NCI-H2081 treated with DMSO at 0.1 percent for 48 hours (cell line): ENCODE data around the gene VEGFB.
A peak's percentile ranks its signal among the peaks of the same experiment; 100 is the strongest.

Experiments
- DNase-seq: peaks from one replicate; lab custom pipeline; 2025; lab: John Stamatoyannopoulos, UW

The VEGFB gene

DNA sequence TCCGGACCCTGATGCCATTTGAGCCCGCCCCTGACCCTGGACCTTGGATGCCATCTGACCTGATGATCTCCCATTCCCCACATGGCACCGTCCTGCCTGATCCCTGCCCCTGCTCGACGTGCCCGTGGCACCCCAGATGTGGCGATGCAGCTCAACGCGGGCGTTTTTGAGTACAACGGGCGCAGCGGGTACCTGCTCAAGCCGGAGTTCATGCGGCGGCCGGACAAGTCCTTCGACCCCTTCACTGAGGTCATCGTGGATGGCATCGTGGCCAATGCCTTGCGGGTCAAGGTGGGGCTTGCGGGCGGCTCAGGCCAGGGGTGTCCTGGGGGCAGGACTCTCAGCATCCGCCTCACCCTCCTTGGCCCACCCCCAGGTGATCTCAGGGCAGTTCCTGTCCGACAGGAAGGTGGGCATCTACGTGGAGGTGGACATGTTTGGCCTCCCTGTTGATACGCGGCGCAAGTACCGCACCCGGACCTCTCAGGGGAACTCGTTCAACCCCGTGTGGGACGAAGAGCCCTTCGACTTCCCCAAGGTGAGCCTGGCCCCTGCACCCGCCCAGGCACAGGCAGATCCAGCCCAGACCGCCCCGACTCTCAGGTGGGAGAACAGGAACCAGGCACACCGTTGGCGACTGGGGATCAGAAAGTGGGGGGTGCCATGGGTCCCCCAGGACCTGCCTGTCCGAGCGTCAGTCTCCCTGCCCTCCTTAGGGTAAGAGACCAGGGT is 28.1 kb downstream of the VEGFB start:
- no peak for DNase-seq

DNA sequence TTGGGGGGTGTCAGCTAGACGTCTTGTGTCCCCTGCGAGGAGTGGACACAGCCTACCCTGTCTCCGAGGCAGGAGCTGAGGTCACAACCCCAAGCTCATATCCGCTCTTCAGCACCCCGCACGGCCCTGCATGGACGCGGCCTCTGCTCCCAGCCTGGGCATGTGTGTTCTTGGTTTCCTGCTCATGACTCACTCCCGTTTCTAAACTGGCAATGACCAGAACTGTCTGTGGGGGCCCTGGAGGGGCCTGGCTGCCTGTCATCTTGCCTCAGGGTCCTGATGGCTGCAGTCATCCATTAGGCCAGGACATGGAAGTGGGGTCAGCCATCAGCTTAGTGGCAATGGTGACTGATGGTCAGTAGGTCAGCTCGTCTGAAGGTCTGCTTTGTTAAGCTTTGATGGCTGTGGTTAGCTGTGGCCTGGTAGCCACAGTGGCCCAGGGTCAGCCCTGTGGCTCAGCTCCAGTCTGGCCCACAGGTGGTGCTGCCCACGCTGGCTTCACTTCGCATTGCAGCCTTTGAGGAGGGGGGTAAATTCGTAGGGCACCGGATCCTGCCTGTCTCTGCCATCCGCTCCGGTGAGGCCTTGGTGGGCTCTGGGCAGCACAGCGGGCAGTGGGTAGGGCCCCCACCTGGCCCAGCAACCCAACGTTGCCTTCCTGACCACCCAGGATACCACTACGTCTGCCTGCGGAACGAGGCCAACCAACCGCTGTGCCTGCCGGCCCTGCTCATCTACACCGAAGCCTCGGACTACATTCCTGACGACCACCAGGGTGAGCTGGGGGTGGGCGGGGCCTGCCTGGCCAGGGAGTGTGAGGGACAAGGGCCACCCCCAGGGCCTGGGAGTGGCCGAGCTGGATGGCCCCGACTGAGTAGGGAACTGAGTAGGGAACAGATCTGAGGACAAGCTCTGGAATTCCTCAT is 28.9 kb downstream of the VEGFB start:
- DNase-seq = no peak

DNA sequence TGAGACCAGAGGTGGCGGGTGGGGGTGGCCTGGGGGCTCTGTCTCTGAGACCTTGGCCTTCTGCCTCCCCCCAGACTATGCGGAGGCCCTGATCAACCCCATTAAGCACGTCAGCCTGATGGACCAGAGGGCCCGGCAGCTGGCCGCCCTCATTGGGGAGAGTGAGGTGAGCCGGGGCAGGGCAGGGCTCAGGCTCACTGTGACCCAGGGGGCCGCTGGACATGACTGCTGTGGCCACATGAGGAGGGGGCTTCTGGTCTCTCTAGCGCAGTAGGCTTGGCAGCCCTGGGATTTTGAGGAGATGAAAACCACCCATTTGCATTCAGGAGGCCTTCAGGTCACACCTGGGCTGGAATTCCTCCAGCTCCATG is 29.5 kb downstream of the VEGFB start:
- DNase-seq = no peak

DNA sequence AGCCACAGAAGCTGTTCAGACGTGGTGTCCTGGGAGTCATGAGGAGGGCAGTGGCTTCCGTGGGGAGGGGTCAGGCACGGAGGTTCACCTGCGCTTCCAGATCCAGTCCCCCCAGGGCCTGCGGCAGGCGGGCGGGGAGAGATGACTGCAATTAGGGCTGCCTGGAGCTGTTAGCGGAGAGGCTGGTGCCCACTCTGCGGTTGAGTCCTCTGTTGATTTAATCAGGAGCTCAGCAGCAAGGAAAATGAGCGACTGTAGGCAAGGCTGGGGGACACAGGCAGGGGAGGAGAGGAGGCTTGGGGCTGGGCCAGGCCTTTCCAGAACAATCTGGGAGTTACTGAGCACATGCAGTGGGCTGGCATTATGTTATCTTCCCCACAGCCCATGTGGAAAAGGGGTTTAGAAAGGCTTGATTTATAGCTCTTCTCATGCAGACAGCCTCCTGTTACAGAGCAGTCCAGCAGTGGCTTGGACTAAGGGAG is 30.0 kb downstream of the VEGFB start:
- DNase-seq = no peak

DNA sequence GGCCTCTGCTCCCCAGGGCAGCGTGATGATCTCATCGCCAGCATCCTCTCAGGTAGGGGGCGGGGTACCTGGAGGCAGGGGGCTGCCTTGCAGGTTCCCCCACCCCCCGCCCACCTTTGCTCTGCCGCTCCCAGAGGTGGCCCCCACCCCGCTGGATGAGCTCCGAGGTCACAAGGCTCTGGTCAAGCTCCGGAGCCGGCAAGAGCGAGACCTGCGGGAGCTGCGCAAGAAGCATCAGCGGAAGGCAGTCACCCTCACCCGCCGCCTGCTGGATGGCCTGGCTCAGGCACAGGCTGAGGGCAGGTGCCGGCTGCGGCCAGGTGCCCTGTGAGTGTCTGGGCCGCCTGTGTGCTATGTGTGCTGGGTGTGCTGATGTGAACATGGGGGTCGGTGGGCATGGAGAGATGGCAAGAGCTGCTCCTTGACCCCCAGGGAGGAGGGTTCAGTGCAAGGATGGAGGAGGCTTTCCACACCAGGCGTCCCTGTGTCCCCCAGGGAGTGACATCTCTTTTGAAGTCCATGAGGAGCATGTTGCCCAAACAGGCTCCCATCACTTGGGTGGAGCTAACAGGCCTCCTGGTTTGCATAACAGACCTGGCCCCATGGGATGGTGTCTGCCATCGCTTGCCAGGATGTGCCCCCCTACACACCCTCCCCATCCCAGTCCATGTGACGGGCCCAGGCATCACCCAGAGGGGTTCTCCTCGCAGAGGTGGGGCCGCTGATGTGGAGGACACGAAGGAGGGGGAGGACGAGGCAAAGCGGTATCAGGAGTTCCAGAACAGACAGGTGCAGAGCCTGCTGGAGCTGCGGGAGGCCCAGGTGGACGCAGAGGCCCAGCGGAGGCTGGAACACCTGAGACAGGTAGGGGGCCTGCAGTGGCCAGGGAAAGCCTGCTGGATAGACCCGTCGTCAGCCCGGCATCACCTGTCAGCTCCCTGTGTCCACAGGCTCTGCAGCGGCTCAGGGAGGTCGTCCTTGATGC is 31.1 kb downstream of the VEGFB start:
- DNase-seq = no peak

DNA sequence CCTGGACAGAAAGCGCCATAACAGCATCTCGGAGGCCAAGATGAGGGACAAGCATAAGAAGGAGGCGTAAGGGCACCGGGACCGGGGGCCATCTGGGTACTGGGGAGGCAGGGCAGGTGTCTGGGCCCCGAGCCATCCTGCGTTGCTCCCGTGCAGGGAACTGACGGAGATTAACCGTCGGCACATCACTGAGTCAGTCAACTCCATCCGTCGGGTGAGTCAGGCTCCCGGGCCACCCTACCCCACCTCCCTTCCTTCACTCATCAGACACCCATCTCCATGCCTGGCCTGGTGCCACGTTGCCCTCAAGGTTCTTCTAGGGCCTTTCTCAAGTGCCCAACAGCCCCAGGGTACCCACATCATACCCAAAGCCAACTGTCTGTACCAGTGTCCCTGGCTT is 32.0 kb downstream of the VEGFB start:
- no peak for DNase-seq

DNA sequence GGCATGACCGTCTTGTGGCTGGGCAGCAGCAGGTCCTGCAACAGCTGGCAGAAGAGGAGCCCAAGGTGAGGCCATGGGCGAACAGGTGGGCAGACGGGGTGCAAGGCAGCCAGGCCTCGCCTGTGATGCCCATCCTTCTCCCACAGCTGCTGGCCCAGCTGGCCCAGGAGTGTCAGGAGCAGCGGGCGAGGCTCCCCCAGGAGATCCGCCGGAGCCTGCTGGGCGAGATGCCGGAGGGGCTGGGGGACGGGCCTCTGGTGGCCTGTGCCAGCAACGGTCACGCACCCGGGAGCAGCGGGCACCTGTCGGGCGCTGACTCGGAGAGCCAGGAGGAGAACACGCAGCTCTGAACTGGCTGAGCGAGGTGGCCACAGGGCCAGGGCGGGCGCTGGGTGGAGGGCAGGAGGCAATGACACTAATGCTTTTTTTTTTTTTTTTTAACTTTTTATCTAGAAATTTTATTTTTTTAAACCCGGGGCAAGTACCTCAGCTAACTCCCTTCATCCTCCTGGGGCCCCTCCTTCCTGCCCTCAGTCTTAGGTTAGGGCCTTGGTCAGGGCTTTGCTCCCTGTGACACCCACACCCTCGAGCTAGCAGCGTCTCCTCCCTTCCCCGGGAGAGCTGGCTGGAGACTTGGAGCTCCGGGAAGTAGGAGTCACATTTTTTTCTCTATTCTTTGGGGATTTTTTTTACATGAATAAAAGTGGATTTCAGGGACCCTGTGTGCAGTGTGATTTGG is 33.0 kb downstream of the VEGFB start:
- DNase-seq = no peak

DNA sequence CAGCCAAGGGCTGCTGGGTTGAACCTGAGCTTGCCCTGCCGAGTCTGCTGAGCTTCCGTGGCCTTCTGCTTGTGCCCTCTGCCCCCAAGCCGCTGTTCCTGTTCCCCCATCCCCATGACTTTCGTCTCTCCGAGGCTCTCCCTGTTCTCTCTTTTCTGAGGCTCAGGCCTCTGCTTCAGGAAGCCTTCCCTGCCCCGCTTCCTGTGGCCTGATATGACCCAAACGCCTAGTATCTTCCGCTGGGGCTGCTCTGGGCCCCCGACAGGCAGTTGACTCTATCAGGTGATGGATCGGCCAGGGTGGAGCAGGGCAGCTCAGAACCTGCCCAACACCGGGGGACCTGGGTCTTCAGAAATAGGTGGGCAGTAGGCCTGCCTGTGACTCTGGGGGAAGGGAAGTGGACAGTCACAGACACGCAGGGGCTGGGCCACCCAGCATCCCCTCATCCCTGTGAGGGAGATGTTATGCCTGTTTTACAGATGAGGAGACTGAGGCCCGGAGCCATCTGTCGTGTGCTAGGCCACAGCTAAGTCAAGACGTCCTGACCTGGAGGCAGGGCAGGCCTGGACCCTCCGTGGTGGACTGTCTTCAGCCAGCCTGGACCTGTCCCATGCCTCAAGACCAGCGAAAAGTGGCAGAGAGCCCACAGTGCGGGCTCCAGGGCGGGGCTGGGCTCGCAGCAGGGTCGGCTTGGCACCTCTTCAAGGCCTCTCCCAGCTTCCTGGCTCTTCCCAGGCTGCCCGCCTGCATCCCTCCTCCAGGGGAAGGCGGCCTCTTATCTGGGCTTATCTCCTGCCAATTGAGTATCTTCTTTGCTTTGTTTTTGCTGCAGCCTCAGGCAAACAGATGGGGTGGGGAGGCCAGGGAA is 33.9 kb downstream of the VEGFB start:
- DNase-seq = no peak

DNA sequence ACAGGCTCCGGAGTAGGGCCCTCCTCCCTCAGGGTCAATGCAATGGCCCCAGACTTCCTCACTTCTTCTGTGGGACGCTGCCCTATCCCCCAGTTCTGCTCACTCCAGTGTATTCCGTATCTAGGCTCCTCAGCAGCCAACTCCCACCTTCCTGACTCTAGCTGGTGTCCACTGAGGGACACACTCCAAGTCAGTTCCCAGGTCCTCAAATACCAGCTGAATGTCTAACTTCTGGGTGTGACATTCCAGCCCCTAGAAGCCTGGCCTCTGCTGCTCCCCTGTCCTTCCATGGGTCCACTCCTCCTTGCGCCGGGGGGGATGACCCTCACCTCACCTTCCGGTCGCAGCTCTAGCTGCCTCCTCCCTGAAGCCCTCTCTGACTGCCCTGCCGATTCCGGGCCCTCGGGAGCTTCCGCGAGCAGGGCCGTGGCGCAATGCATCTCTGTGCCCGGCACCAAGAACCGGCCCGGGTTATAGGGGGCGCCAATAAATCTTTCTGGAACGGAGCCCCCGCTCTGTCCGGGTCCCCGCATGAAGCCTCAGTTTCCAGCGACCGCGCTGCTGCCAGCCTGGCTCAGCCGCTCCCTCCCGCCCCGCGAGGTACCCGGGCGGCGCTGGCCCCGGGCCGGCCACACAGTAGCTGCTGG is 34.6 kb downstream of the VEGFB start:
- DNase-seq = no peak

DNA sequence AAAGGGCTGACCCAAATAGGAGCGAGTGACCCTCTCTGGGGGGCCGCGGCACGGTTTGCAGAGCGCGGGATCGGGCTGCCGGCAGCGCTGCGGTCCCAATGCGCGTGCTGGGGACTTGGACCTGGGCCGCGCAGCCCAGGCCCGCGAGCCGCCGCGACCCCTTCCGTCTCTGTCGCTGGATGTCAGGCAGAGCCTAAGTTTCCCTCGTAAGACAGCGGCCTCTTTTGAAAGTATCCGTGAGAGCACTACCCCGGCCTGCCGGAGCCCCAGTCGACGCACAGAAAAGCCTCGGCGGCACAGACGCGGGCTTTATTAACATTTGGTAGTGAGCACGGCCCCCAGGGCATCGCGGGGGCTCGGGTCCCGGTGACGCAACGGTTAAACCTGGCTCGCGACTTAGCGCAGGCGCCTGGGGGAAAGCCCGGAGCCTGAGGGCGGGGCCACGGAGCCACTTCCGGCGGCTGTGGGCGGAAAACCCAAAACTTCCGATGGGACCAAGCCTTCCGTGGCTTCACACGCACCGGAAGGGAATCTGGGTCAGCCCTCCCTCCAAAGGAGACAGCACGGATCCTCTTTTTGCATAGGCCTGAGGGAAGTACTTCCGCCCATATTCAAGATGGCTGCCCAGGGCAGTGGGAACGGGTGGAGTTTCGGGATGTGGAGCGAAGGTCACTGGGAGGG is 35.3 kb downstream of the VEGFB start:
- peak; percentile 94 for DNase-seq

DNA sequence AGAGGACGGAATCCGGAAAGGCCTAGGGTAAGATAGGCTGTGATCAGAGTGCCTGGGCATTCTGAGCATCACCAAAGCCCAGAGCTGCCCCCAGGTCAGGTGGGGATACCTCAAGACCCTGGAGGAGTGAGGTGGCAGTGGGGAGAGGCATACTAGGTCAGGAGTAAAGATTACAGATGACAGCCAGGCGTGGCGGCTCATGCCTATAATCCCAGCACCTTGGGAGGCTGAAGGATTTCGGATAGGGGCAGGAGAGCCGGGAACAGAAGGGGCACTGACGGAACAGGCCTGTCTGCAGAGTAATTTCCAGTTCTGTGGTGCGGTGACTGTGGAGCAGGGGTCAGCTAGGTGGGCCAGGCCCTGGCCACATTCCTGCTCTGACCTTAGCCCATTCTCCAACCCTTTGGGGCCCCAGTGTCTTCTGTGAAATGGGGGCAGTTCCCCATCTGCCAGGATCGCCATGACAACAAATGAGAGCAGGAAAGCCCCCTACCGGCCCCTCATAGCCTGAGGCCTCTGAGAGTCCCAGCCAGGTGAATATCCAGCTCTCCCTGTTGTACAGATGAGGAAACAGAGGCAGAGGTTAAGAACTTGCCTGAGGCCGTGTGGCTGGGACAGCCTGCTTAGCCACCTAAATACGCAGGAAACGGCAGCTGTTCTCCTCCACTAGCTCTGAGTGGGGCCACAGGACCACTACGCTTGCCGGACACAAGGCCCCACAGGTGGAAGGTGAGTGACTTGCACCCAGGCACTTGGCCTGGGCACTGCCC is 40.8 kb downstream of the VEGFB start:
- DNase-seq = no peak

DNA sequence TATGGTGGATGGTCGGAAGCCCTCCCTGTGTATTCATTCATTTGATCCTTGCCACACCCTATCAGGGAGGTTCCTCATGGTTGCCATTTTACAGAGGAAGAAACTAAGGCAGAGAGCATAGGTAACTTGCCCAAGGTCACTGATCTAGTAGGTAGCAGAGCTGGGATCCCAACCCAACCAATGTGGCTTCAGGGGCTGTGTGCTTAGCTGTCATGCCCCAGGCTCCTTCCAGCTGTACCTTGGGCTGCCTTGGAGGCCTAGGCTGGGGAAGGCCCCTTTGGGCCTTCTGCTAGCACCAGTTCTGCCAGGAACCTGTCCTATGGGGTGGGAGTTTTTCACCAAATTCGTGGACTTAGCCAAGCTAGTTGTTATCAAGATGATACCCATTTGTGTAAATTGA is 41.5 kb downstream of the VEGFB start:
- no peak for DNase-seq

DNA sequence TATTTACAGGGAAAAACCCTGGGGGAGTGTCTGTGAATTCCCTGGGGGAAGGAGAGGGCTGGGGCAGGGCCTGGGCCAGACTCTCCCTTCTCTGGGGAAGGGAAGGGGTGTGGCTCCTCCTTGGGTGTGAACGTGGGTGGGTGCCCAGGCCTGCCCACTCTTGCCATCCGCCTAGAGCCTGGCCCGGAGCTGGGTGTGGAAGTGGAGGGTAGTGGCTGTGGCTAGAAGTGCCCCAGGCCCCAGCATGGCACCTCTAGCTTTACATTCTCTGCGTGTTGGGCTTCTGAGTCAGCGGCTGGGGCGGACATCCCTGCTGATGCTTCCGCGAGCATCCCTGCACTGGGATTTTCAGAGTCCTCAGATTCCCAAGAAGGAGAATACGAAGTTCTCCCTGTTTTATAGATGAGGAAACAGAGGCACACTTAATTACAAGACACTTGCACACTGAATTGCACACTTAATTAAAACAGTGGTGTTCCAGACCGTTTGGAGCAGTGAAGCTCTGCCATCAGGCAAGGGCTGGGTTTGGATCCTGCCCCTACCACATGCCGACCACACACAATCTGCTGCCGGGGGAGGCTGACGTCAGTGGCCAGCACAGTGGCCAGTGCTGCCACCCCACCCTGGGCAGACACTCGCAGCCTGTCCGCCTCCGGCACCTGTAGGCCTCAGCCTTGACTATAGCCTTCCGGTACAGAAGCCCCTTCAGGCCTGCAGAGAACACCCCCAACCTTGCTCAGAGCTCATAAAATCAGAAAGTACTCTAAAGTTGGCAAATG is 42.5 kb downstream of the VEGFB start:
- DNase-seq = no peak

DNA sequence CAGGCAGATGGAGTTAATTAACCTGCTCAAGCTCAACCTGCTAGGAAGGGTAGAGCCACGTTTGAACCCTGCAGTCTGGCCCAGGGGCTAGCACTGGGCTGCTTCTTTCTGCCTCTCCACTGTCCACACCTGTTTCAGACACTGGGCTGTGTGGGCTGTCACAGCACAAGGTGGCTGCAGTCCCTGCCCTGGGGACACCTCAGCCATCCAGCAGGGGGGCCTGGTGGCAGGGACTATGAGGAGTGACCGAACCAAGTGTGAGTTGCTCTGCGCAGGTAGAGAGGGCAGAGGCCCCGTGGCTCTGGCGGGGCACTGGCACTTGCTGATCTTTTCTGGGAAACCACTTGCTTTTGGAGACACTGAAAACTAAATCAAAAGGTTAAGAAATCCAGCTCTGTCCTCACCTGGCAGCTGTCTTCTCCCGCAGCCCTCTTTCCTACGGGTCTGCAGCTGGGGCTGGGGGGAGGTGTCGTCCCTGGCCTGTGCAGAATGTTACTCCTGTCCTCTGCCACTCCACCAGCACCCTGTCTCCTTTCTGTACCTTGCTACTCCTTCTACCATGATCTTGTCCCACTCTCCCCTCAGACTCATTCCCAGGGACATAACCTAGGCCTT is 44.3 kb downstream of the VEGFB start:
- no peak for DNase-seq

DNA sequence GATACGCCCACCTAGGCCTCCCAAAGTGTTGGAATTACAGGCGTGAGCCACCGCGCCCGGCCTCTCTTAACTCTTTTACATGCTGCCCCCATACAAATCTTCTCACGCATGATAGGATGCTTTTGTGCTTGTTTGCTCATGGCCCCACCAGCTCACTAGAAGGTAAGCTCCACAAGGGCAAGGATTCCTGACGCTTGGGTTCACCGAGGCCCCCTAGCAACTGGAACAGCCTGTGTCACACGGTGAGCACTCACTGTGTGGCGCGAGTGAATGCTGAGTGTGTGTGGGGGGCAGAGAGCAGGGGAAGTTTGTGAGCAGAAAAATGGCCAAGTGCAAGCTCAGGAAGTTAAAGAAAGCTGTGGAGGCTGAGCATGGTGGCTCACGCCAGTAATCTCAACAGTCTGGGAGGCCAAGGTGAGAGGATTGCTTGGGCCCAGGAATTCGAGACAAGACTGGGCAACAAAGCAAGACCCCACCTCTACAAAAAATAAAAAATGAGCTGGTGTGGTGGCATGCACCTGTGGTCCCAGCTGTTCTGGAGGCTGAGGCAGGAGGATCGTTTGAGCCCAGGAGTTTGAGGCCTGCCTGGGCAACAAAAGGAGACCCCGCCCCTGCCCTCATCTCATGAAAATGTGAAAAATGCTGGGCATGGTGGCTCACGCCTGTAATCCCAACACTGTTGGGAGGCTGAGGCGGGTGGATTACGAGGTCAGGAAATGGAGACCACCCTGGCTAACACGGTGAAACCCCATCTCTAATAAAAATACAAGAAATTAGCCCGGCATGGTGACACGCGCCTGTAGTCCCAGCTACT is 47.8 kb downstream of the VEGFB start:
- no peak for DNase-seq

DNA sequence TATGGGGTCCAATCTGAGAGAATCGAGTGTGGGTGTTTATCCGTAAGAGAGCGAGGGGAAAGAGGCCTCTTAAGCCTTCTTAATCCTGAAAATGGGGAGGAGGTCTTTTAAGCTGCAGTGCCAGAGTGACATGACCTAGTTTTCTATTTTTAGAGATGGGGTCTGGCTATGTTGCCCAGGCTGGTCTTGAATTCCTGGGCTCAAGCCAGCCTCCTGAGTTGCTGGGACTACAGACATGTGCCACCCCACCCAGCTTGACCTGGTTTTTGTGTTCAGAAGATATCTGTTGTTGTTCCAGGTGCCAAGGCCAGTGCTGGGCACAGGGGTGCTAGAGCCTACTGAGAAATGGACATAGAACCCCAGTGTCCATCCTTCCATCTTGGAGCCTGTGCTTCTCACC is 48.7 kb downstream of the VEGFB start:
- DNase-seq = no peak
